SK-N-SH (cell line): ENCODE results near the gene ZFX. TPM values are rescaled to one million over a fixed set of nuclear protein-coding genes. Genes with fewer than 3 reads are reported as not detected.

Experiments
- CTCF ChIA-PET: fragments of 300-600, 350-600 bp; formaldehyde crosslinking; extraction: SDS; loops from one replicate; lab custom pipeline; 2021; lab: Yijun Ruan, JAX
- POLR2A ChIA-PET: fragments of 350-600 bp; sonication (Branson Sonifier 250); formaldehyde crosslinking; extraction: SDS; loops from one replicate; lab custom pipeline; 2020; ENCODE audit warnings: antibody characterized with exemption, inconsistent platforms; lab: Yijun Ruan, JAX
- DNase-seq: peaks from one replicate; pipeline ENCODE4 v3.0.0; 2012
- H2AFZ ChIP-seq: fragments of 200-600 bp; sonication (generic); 2 replicates; pipeline ENCODE4 v1.8.1; 2016; ENCODE audit warnings: antibody characterized with exemption, mild to moderate bottlenecking, low read depth
- H3F3A ChIP-seq: fragments of 200-600 bp; sonication (generic); replicated peaks from 2 replicates; pipeline ENCODE3; 2016; ENCODE audit warnings: antibody characterized with exemption, mild to moderate bottlenecking; ENCODE audit not compliant: insufficient read depth
- H3K27ac ChIP-seq, 2 experiments: fragments of 200-500 bp in 1 of 2; fragments of 200-600 bp in 1 of 2; sonication (Bioruptor generic) in 1 of 2; sonication (generic), shearing (Covaris generic) in 1 of 2; 2 replicates each; pipeline versions ENCODE4 v1.5.1 to v1.6.1; 2014 to 2016; ENCODE audit warnings: low read depth in 2 of 2, inconsistent platforms in 1 of 2, low read length in 1 of 2, mild to moderate bottlenecking in 1 of 2, mixed read lengths in 1 of 2
- H3K27me3 ChIP-seq: fragments of 200-600 bp; sonication (generic), shearing (Covaris generic); 2 replicates; pipeline ENCODE4 v1.6.1; 2016; ENCODE audit warnings: mixed run types; ENCODE audit not compliant: insufficient read depth
- H3K36me3 ChIP-seq, 2 experiments: fragments of 200-500 bp in 1 of 2; fragments of 200-600 bp in 1 of 2; sonication (Bioruptor generic) in 1 of 2; sonication (generic) in 1 of 2; replicated peaks in 1 of 2; 2 replicates each; pipeline versions ENCODE3 to v1.5.1; 2014 to 2016; ENCODE audit warnings: low read length in 1 of 2, mild to moderate bottlenecking in 1 of 2; ENCODE audit not compliant: insufficient read depth in 2 of 2, control insufficient read depth in 1 of 2
- H3K4me1 ChIP-seq, 2 experiments: fragments of 200-500 bp in 1 of 2; fragments of 200-600 bp in 1 of 2; sonication (Bioruptor generic) in 1 of 2; sonication (generic), shearing (Covaris generic) in 1 of 2; 2 replicates each; pipeline versions ENCODE4 v1.5.1 to v1.6.1; 2014 to 2016; ENCODE audit warnings: low read depth in 1 of 2, low read length in 1 of 2, mixed run types in 1 of 2; ENCODE audit not compliant: insufficient read depth in 2 of 2, control insufficient read depth in 1 of 2
- H3K4me2 ChIP-seq: fragments of 200-600 bp; sonication (generic), shearing (Covaris generic); 2 replicates; pipeline ENCODE4 v1.6.1; 2017; ENCODE audit warnings: mixed run types
- H3K4me3 ChIP-seq, 2 experiments: fragments of 200-500 bp in 1 of 2; fragments of 200-600 bp in 1 of 2; sonication (Bioruptor generic) in 1 of 2; sonication (generic), shearing (Covaris generic) in 1 of 2; 2 replicates each; pipeline versions ENCODE4 v1.5.1 to v1.8.1; 2014 to 2016; ENCODE audit warnings: low read depth in 2 of 2, inconsistent platforms in 1 of 2, low read length in 1 of 2, mild to moderate bottlenecking in 1 of 2, mixed read lengths in 1 of 2, moderate library complexity in 1 of 2
- H3K79me2 ChIP-seq: fragments of 200-600 bp; sonication (generic); 2 replicates; pipeline ENCODE4 v1.8.1; 2017; ENCODE audit warnings: mild to moderate bottlenecking; ENCODE audit not compliant: insufficient read depth
- H3K9ac ChIP-seq: fragments of 200-600 bp; sonication (generic); 2 replicates; pipeline ENCODE4 v1.6.1; 2017; ENCODE audit warnings: mixed run types
- H3K9me2 ChIP-seq: fragments of 200-600 bp; sonication (generic); 2 replicates; pipeline ENCODE4 v1.6.1; 2017; ENCODE audit warnings: mixed run types
- H3K9me3 ChIP-seq: fragments of 200-600 bp; sonication (generic); 2 replicates; pipeline ENCODE4 v1.6.1; 2017; ENCODE audit warnings: mixed run types, mild to moderate bottlenecking, moderate library complexity
- H4K20me1 ChIP-seq: fragments of 200-600 bp; sonication (generic); 2 replicates; pipeline ENCODE4 v1.6.1; 2017; ENCODE audit warnings: mild to moderate bottlenecking, mixed run types; ENCODE audit not compliant: insufficient read depth
- ELF1 ChIP-seq: IDR thresholded peaks from 2 replicates; pipeline ENCODE4 v1.4.0; 2012
- GABPA ChIP-seq: IDR thresholded peaks from 2 replicates; pipeline ENCODE4 v1.4.0; 2012; ENCODE audit warnings: low read depth, mild to moderate bottlenecking
- GATA2 ChIP-seq: sonication (generic); formaldehyde crosslinking; IDR thresholded peaks from 2 replicates; pipeline ENCODE4 v1.5.0; 2020; ENCODE audit warnings: mild to moderate bottlenecking, missing genetic modification reagents
- MXI1 ChIP-seq: IDR thresholded peaks from 2 replicates; pipeline ENCODE4 v1.6.1; 2012; ENCODE audit warnings: mild to moderate bottlenecking, low read depth, low read length, improper control_type of control experiment
- RXRA ChIP-seq: IDR thresholded peaks from 2 replicates; pipeline ENCODE4 v1.4.0; 2012; ENCODE audit warnings: low read depth, mild to moderate bottlenecking, borderline replicate concordance
- SIN3A ChIP-seq: IDR thresholded peaks from 2 replicates; pipeline ENCODE4 v1.6.1; 2012; ENCODE audit warnings: low read depth, mild to moderate bottlenecking, low read length, moderate library complexity, borderline replicate concordance
- TAF1 ChIP-seq: IDR thresholded peaks from 2 replicates; pipeline ENCODE4 v1.6.1; 2012; ENCODE audit warnings: low read depth, mild to moderate bottlenecking, low read length, moderate library complexity, borderline replicate concordance
- TEAD4 ChIP-seq: IDR thresholded peaks from 2 replicates; pipeline ENCODE4 v1.4.0; 2012; ENCODE audit warnings: mild to moderate bottlenecking, borderline replicate concordance; ENCODE audit not compliant: insufficient read depth
- WGBS: methylation state at CpG from one replicate; pipeline ENCODE4 v1.1.6; 2017; ENCODE audit warnings: low lambda C conversion rate; 5-methylcytosine and 5-hydroxymethylcytosine counted together
- polyA plus RNA-seq, 3 experiments: library from polyadenylated mRNA; depleted of rRNA; stranded (reverse); fragments of >200 nt; gene quantifications; 2 replicates each; pipeline ENCODE4 v1.2.3, GENCODE V29; 2012
- TF ChIP-seq, protein P1 (sequence below): fragments of 150-350 bp; IDR thresholded peaks from 2 replicates; pipeline ENCODE4 v1.6.1; 2017; ENCODE audit warnings: antibody characterized with exemption, low read length, low read depth, borderline replicate concordance
- TF ChIP-seq, protein P2 (sequence below): IDR thresholded peaks from 2 replicates; pipeline ENCODE4 v1.6.1; 2012; ENCODE audit warnings: mild to moderate bottlenecking, low read depth, low read length, moderate library complexity
- TF ChIP-seq, protein P3 (sequence below): IDR thresholded peaks from 2 replicates; pipeline ENCODE4; 2012
- TF ChIP-seq, protein P4 (sequence below): IDR thresholded peaks from 2 replicates; pipeline ENCODE4 v1.4.0; 2012; ENCODE audit warnings: low read depth, borderline replicate concordance
- TF ChIP-seq, protein P5 (sequence below): fragments of 200-600 bp; sonication (generic); IDR thresholded peaks from 2 replicates; pipeline ENCODE4 v1.6.1; 2017; ENCODE audit warnings: antibody characterized with exemption, mild to moderate bottlenecking, moderate library complexity

Gene ZFX
- polyA plus RNA-seq, 1 of the 3 experiments (the other 2 are of a cell fraction): 9.0 TPM

DNA sequence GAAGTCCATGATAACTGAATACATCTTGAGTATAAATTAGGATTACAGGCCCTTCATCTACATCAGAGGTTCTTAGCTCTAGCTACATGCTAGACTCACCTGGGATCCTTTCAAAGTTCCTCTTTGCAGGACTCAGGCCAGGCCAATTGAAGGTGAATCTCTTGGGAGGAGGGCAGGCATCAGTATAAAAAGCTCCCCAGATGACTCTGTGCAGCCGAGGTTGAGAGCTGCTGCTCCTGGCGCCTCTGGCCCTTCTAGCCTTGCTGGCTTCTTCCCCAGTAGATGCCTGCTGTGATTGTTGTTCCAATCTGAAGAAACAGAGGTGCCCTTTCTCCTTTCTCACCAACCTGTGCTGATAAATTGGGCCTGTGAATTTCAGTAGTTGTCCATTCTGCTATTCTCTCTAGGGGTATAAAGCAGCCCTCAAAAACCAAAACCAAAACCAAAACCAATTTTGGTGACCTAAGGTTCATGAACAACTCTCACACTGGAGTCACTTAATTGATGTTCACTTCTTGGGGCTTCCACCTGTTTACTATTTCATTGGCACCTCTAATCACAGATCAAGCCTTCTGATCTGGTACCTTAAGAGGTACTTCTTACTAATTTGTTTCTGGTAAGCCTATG lies 85.7 kb downstream of the ZFX start:
- TF ChIP-seq MXI1: no peak
- TF ChIP-seq TEAD4: no peak
- no peak for TF ChIP-seq GATA2
- TF ChIP-seq, protein P1, sequence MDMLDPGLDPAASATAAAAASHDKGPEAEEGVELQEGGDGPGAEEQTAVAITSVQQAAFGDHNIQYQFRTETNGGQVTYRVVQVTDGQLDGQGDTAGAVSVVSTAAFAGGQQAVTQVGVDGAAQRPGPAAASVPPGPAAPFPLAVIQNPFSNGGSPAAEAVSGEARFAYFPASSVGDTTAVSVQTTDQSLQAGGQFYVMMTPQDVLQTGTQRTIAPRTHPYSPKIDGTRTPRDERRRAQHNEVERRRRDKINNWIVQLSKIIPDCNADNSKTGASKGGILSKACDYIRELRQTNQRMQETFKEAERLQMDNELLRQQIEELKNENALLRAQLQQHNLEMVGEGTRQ: no peak
- TF ChIP-seq, protein P2, sequence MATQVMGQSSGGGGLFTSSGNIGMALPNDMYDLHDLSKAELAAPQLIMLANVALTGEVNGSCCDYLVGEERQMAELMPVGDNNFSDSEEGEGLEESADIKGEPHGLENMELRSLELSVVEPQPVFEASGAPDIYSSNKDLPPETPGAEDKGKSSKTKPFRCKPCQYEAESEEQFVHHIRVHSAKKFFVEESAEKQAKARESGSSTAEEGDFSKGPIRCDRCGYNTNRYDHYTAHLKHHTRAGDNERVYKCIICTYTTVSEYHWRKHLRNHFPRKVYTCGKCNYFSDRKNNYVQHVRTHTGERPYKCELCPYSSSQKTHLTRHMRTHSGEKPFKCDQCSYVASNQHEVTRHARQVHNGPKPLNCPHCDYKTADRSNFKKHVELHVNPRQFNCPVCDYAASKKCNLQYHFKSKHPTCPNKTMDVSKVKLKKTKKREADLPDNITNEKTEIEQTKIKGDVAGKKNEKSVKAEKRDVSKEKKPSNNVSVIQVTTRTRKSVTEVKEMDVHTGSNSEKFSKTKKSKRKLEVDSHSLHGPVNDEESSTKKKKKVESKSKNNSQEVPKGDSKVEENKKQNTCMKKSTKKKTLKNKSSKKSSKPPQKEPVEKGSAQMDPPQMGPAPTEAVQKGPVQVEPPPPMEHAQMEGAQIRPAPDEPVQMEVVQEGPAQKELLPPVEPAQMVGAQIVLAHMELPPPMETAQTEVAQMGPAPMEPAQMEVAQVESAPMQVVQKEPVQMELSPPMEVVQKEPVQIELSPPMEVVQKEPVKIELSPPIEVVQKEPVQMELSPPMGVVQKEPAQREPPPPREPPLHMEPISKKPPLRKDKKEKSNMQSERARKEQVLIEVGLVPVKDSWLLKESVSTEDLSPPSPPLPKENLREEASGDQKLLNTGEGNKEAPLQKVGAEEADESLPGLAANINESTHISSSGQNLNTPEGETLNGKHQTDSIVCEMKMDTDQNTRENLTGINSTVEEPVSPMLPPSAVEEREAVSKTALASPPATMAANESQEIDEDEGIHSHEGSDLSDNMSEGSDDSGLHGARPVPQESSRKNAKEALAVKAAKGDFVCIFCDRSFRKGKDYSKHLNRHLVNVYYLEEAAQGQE: no peak
- TF ChIP-seq SIN3A: no peak
- no peak for TF ChIP-seq TAF1
- TF ChIP-seq, protein P3, sequence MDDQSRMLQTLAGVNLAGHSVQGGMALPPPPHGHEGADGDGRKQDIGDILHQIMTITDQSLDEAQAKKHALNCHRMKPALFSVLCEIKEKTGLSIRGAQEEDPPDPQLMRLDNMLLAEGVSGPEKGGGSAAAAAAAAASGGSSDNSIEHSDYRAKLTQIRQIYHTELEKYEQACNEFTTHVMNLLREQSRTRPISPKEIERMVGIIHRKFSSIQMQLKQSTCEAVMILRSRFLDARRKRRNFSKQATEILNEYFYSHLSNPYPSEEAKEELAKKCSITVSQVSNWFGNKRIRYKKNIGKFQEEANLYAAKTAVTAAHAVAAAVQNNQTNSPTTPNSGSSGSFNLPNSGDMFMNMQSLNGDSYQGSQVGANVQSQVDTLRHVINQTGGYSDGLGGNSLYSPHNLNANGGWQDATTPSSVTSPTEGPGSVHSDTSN: no peak
- TF ChIP-seq, protein P4, sequence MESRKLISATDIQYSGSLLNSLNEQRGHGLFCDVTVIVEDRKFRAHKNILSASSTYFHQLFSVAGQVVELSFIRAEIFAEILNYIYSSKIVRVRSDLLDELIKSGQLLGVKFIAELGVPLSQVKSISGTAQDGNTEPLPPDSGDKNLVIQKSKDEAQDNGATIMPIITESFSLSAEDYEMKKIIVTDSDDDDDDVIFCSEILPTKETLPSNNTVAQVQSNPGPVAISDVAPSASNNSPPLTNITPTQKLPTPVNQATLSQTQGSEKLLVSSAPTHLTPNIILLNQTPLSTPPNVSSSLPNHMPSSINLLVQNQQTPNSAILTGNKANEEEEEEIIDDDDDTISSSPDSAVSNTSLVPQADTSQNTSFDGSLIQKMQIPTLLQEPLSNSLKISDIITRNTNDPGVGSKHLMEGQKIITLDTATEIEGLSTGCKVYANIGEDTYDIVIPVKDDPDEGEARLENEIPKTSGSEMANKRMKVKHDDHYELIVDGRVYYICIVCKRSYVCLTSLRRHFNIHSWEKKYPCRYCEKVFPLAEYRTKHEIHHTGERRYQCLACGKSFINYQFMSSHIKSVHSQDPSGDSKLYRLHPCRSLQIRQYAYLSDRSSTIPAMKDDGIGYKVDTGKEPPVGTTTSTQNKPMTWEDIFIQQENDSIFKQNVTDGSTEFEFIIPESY: no peak
- no peak for TF ChIP-seq RXRA
- TF ChIP-seq, protein P5, sequence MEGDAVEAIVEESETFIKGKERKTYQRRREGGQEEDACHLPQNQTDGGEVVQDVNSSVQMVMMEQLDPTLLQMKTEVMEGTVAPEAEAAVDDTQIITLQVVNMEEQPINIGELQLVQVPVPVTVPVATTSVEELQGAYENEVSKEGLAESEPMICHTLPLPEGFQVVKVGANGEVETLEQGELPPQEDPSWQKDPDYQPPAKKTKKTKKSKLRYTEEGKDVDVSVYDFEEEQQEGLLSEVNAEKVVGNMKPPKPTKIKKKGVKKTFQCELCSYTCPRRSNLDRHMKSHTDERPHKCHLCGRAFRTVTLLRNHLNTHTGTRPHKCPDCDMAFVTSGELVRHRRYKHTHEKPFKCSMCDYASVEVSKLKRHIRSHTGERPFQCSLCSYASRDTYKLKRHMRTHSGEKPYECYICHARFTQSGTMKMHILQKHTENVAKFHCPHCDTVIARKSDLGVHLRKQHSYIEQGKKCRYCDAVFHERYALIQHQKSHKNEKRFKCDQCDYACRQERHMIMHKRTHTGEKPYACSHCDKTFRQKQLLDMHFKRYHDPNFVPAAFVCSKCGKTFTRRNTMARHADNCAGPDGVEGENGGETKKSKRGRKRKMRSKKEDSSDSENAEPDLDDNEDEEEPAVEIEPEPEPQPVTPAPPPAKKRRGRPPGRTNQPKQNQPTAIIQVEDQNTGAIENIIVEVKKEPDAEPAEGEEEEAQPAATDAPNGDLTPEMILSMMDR: no peak
- no peak for TF ChIP-seq GABPA
- TF ChIP-seq ELF1: no peak
- no peaks in the 10 kb centered on the region for H3K79me2 ChIP-seq

More for the DNA sequence above, 85.7 kb downstream of the ZFX start:
- H3K36me3 ChIP-seq: no peaks in the 10 kb centered on the region
- H3K4me1 ChIP-seq: no peaks in the 10 kb centered on the region
- no peaks in the 10 kb centered on the region for H4K20me1 ChIP-seq
- peaks cover 11% of the 10 kb centered on the region for H3F3A ChIP-seq
- WGBS: 33% methylated on average over 2 of the region's 2 CpGs
- CTCF ChIA-PET: no interaction called here
- H3K4me3 ChIP-seq: no peak overlapping the region
- POLR2A ChIA-PET: no interaction called here
- H3K9ac ChIP-seq: no peak overlapping the region
- no peaks in the 10 kb centered on the region; the same call in 1 of the 2 replicates for H3K27me3 ChIP-seq
- H2AFZ ChIP-seq: no peak overlapping the region
- DNase-seq: no peak
- H3K4me2 ChIP-seq: no peak overlapping the region
- no peaks in the 10 kb centered on the region for H3K9me2 ChIP-seq
- no peak overlapping the region for H3K27ac ChIP-seq
- no peaks in the 10 kb centered on the region for H3K9me3 ChIP-seq
